Caco-2 (cell line): ENCODE results near the gene LY6G6F. TPM values are rescaled to one million over a fixed set of nuclear protein-coding genes. Genes with fewer than 3 reads are reported as not detected.
A peak's percentile ranks its signal among the peaks of the same experiment; 100 is the strongest.

Source experiments
- BruUV-seq: library from RNA; stranded (reverse); fragments of 400-500 nt; replicated peaks from 2 replicates; lab custom pipeline; 2021; lab: Mats Ljungman, UMichigan
- CTCF ChIA-PET: fragments of 300-600 bp; sonication (Branson Sonifier 250); formaldehyde crosslinking; loops from one replicate; lab custom pipeline; 2022; ENCODE audit warnings: antibody characterized with exemption; lab: Charles Lee
- POLR2A ChIA-PET: fragments of 300-600 bp; sonication (Branson Sonifier 250); formaldehyde crosslinking; loops from one replicate; lab custom pipeline; 2022; ENCODE audit warnings: antibody characterized with exemption; lab: Charles Lee
- DNase-seq, 2 experiments: peaks; one replicate each; pipeline versions ENCODE4 v3.0.0 to v3.0.0-alpha.2; 2020 to 2022
- H3K27me3 ChIP-seq: replicated peaks from 2 replicates; pipeline ENCODE4 v1.6.0; 2011; ENCODE audit warnings: low read length; ENCODE audit not compliant: control insufficient read depth, insufficient read depth
- H3K36me3 ChIP-seq: 2 replicates; pipeline ENCODE4 v1.5.1; 2011; ENCODE audit warnings: low read length; ENCODE audit not compliant: control insufficient read depth, insufficient read depth
- H3K4me1 ChIP-seq: fragments of 250-450 bp; sonication (Bioruptor Pico); 2 replicates; pipeline ENCODE4 v1.5.1; 2020; ENCODE audit warnings: mild to moderate bottlenecking
- H3K4me3 ChIP-seq: 2 replicates; pipeline ENCODE4 v1.5.1; 2011; ENCODE audit warnings: low read depth, mild to moderate bottlenecking, control low read depth, low read length
- H3K9me3 ChIP-seq: fragments of 250-450 bp; sonication (Bioruptor Pico); 2 replicates; pipeline ENCODE4 v1.5.1; 2020; ENCODE audit warnings: mild to moderate bottlenecking, moderate library complexity
- H3K27ac Mint-ChIP-seq: one replicate; pipeline ENCODE4 v1.8.0; 2022; ENCODE audit warnings: mixed read lengths; ENCODE audit not compliant: unreplicated experiment
- H3K27me3 Mint-ChIP-seq: one replicate; pipeline ENCODE4 v1.8.0; 2022; ENCODE audit warnings: mixed read lengths; ENCODE audit not compliant: insufficient read depth, unreplicated experiment
- H3K36me3 Mint-ChIP-seq: one replicate; pipeline ENCODE4 v1.8.0; 2022; ENCODE audit warnings: mild to moderate bottlenecking, mixed read lengths; ENCODE audit not compliant: insufficient read depth, unreplicated experiment
- H3K4me1 Mint-ChIP-seq: one replicate; pipeline ENCODE4 v1.8.0; 2022; ENCODE audit warnings: low read depth, mixed read lengths; ENCODE audit not compliant: unreplicated experiment
- H3K4me3 Mint-ChIP-seq: one replicate; pipeline ENCODE4 v1.8.0; 2022; ENCODE audit warnings: mild to moderate bottlenecking, moderate library complexity, mixed read lengths; ENCODE audit not compliant: unreplicated experiment
- H3K9me3 Mint-ChIP-seq: one replicate; pipeline ENCODE4 v1.8.0; 2022; ENCODE audit warnings: mixed read lengths; ENCODE audit not compliant: unreplicated experiment
- intact Hi-C: fragments of 100-400 bp; cut with micrococcal nuclease; formaldehyde crosslinking; loops from one replicate; pipeline ENCODE4 v1.10.0; 2022; ENCODE audit not compliant: unreplicated experiment
- microRNA-seq: library from miRNA; unstranded; fragments of <30 nt; microRNA quantifications from one replicate; pipeline ENCODE4 v1.2.0, GENCODE V29; 2022
- total RNA-seq: library from RNA; stranded (reverse); gene quantifications from 2 replicates; pipeline ENCODE4 v1.2.3, GENCODE V29; 2022
- TF ChIP-seq, protein P1 (sequence below), 2 experiments: fragments of 200-600 bp in 1 of 2; IDR thresholded peaks; 1 replicate in 1 of 2; 2 replicates in 1 of 2; pipeline versions ENCODE4 v1.5.1 to v1.8.0; 2011 to 2022; ENCODE audit warnings: antibody characterized with exemption in 1 of 2, control low read depth in 1 of 2, inconsistent platforms in 1 of 2, low read depth in 1 of 2, low read length in 1 of 2, mild to moderate bottlenecking in 1 of 2, moderate library complexity in 1 of 2; ENCODE audit not compliant: insufficient read depth in 1 of 2, severe bottlenecking in 1 of 2, unreplicated experiment in 1 of 2

LY6G6F gene
- total RNA-seq, 1 experiment from 2014 or later = not detected

DNA sequence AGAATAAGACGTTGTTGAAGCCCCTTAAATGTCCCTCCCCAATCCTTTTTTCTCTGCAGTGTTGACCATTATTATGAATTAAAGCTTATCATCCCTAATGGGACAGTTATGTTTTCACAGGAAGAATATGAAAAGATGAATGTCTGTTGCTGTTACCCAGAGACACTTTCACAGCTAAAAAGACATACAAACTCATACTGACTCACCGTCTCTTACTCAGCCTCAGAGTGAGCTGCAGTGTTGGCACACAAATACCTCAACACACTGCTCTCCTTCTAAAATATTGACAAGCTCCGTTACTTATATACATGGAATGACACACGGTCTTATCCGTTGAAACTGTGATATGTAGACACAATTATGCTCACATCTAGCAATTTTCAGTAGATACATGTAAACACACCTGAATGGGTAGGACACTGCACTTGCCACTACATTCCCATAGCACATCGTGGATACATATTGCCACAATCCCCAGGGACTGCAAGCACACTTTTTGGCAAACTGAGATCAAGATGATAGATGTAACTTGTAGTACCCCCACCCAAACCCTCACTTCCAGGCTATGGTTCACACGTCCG is 46.2 kb downstream of the LY6G6F start:
- POLR2A ChIA-PET = interaction anchor here (0.6 to 1.5 kb wide), 3 partner anchors 12 to 219 kb away, joined by 5 to 13 read pairs (median 5); partner anchors contain the start of genes LY6G5B and MSH5
- Histone ChIP-seq H3K9me3 (no peaks in the 10 kb centered on the region), H3K27me3 (no peaks in the 10 kb centered on the region), H3K4me1 (no peaks in the 10 kb centered on the region), H3K4me3 (no peak overlapping the region), H3K36me3 (peaks cover 3% of the 10 kb centered on the region; the same call in 1 of the 2 replicates)
- Mint-ChIP-seq H3K27ac (no peak overlapping the region), H3K9me3 (no peaks in the 10 kb centered on the region), H3K36me3 (peaks cover 6% of the 10 kb centered on the region), H3K4me3 (no peak overlapping the region), H3K4me1 (no peaks in the 10 kb centered on the region), H3K27me3 (no peaks in the 10 kb centered on the region)
- TF ChIP-seq, protein P1, sequence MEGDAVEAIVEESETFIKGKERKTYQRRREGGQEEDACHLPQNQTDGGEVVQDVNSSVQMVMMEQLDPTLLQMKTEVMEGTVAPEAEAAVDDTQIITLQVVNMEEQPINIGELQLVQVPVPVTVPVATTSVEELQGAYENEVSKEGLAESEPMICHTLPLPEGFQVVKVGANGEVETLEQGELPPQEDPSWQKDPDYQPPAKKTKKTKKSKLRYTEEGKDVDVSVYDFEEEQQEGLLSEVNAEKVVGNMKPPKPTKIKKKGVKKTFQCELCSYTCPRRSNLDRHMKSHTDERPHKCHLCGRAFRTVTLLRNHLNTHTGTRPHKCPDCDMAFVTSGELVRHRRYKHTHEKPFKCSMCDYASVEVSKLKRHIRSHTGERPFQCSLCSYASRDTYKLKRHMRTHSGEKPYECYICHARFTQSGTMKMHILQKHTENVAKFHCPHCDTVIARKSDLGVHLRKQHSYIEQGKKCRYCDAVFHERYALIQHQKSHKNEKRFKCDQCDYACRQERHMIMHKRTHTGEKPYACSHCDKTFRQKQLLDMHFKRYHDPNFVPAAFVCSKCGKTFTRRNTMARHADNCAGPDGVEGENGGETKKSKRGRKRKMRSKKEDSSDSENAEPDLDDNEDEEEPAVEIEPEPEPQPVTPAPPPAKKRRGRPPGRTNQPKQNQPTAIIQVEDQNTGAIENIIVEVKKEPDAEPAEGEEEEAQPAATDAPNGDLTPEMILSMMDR (IDR thresholded peaks at IDR 0.05; ENCODE audit: insufficient read depth in 1 of 2, low read depth in 1 of 2, low read length in 1 of 2, severe bottlenecking in 1 of 2, unreplicated experiment in 1 of 2) = no peak
- intact Hi-C loops = no loop called here
- CTCF ChIA-PET = interaction anchor here (0.8 kb wide), 1 partner anchor 17 kb away, joined by 3 read pairs; no protein-coding TSS in a partner anchor
- DNase-seq = no peak
- BruUV-seq = no TSS peak

DNA sequence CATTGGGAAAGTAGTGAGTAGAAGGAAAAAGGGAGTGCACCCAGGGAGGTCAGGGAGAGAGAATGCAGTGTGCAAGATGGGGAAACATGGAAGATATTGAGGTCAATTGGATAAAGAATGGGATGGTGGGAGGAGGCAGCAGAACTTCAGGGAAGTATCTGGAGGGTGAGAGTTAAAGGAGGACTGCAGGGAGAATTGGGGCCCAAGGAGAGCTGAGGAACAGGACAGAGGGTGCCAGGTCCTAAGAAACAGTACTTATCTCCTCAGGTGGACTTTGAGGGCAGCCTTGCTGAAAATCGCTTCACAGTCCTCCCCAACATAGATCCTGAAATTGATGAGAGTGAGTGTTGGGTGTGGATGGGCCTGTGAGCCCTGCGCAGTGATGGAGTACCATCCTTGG is 51.6 kb downstream of the LY6G6F start:
- H3K27ac Mint-ChIP-seq = peak overlapping the region; percentile 16
- Histone ChIP-seq H3K27me3 (no peaks in the 10 kb centered on the region), H3K9me3 (no peaks in the 10 kb centered on the region), H3K4me3 (no peak overlapping the region), H3K4me1 (peaks cover 2% of the 10 kb centered on the region), H3K36me3 (no peaks in the 10 kb centered on the region)
- no peaks in the 10 kb centered on the region for H3K27me3 Mint-ChIP-seq
- ChIA-PET POLR2A (interaction anchor here (1.3 kb wide), 1 partner anchor 19 kb away, joined by 10 read pairs; the partner anchor contains the start of gene MSH5), CTCF (no interaction called here)
- no peaks in the 10 kb centered on the region for H3K9me3 Mint-ChIP-seq
- H3K36me3 Mint-ChIP-seq = peaks cover 22% of the 10 kb centered on the region
- H3K4me3 Mint-ChIP-seq = no peak overlapping the region
- DNase-seq = no peak
- peaks cover 3% of the 10 kb centered on the region for H3K4me1 Mint-ChIP-seq
- TF ChIP-seq, protein P1 (IDR thresholded peaks at IDR 0.05; ENCODE audit: insufficient read depth in 1 of 2, low read depth in 1 of 2, low read length in 1 of 2, severe bottlenecking in 1 of 2, unreplicated experiment in 1 of 2) = no peak
- intact Hi-C loops = no loop called here
- BruUV-seq = no TSS peak

Small RNA genes lying within 50 kb of the gene (microRNA-seq; reads per million reads assigned to microRNA genes)
- gene MIR4646 = 0.93 reads per million

Other genes with a start within 250 kb of the LY6G6F start
- 6.4 and 7.5 TPM in 2 replicates for gene MICB, start 208.7 kb upstream of the LY6G6F start, total RNA-seq
- gene MCCD1, start 177.9 kb upstream of the LY6G6F start, total RNA-seq = not detected in 2 replicates
- gene DDX39B, start 164.9 kb upstream of the LY6G6F start, total RNA-seq = 416 and 423 TPM in 2 replicates
- gene ATP6V1G2, start 160.3 kb upstream of the LY6G6F start, total RNA-seq = 0.26 and 0.43 TPM in 2 replicates
- 14.7 and 17.4 TPM in 2 replicates for gene NFKBIL1, start 159.3 kb upstream of the LY6G6F start, total RNA-seq
- not detected in 2 replicates for gene LTA, start 134.6 kb upstream of the LY6G6F start, total RNA-seq
- gene TNF, start 131.3 kb upstream of the LY6G6F start, total RNA-seq = not detected in 2 replicates
- not detected in 2 replicates for gene LTB, start 124.4 kb upstream of the LY6G6F start, total RNA-seq
- not detected in 2 replicates for gene LST1, start 120.6 kb upstream of the LY6G6F start, total RNA-seq
- gene NCR3, start 113.9 kb upstream of the LY6G6F start, total RNA-seq = not detected in 2 replicates
- gene AIF1, start 91.6 kb upstream of the LY6G6F start, total RNA-seq = 2.2 and 2.7 TPM in 2 replicates
- gene PRRC2A, start 86.2 kb upstream of the LY6G6F start, total RNA-seq = 213 and 222 TPM in 2 replicates
- gene BAG6, start 54.2 kb upstream of the LY6G6F start, total RNA-seq = 354 and 376 TPM in 2 replicates
- gene APOM, start 51.0 kb upstream of the LY6G6F start, total RNA-seq = 14.8 and 15.8 TPM in 2 replicates
- gene C6orf47, start 46.1 kb upstream of the LY6G6F start, total RNA-seq = 19.4 and 19.7 TPM in 2 replicates
- 20.3 TPM in 2 replicates for gene GPANK1, start 41.9 kb upstream of the LY6G6F start, total RNA-seq
- 219 and 221 TPM in 2 replicates for gene CSNK2B, start 40.8 kb upstream of the LY6G6F start, total RNA-seq
- 13.9 and 17.5 TPM in 2 replicates for gene LY6G5B, start 36.9 kb upstream of the LY6G6F start, total RNA-seq
- 2.0 and 2.9 TPM in 2 replicates for gene LY6G5C, start 25.8 kb upstream of the LY6G6F start, total RNA-seq
- 62.7 and 63.2 TPM in 2 replicates for gene ABHD16A, start 3.5 kb upstream of the LY6G6F start, total RNA-seq
- not detected in 2 replicates for gene LY6G6D, start 8.5 kb downstream of the LY6G6F start, total RNA-seq
- 0.88 and 1.3 TPM in 2 replicates for gene LY6G6C, start 14.9 kb downstream of the LY6G6F start, total RNA-seq
- gene MPIG6B, start 16.5 kb downstream of the LY6G6F start, total RNA-seq = not detected in 2 replicates
- 82.4 and 91.6 TPM in 2 replicates for gene DDAH2, start 22.4 kb downstream of the LY6G6F start, total RNA-seq
- gene CLIC1, start 29.7 kb downstream of the LY6G6F start, total RNA-seq = 374 and 420 TPM in 2 replicates
- 49.6 and 51.0 TPM in 2 replicates for gene MSH5, start 33.1 kb downstream of the LY6G6F start, total RNA-seq
- gene SAPCD1, start 55.8 kb downstream of the LY6G6F start, total RNA-seq = 6.4 and 13.0 TPM in 2 replicates
- gene VWA7, start 70.5 kb downstream of the LY6G6F start, total RNA-seq = 0.61 and 1.5 TPM in 2 replicates
- 132 and 135 TPM in 2 replicates for gene VARS1, start 88.9 kb downstream of the LY6G6F start, total RNA-seq
- 56.3 and 61.2 TPM in 2 replicates for gene LSM2, start 100.1 kb downstream of the LY6G6F start, total RNA-seq
- gene HSPA1L, start 108.4 kb downstream of the LY6G6F start, total RNA-seq = 0.86 and 1.6 TPM in 2 replicates
- 77.3 and 96.9 TPM in 2 replicates for gene HSPA1A, start 108.7 kb downstream of the LY6G6F start, total RNA-seq
- gene HSPA1B, start 120.9 kb downstream of the LY6G6F start, total RNA-seq = 99.0 and 112 TPM in 2 replicates
- gene NEU1, start 156.0 kb downstream of the LY6G6F start, total RNA-seq = 173 and 176 TPM in 2 replicates
- gene SLC44A4, start 172.1 kb downstream of the LY6G6F start, total RNA-seq = 0.57 TPM in 1 of 2 replicates, not detected in the other
- 64.3 and 65.7 TPM in 2 replicates for gene EHMT2, start 190.8 kb downstream of the LY6G6F start, total RNA-seq
- gene ZBTB12, start 195.2 kb downstream of the LY6G6F start, total RNA-seq = 9.6 and 11.7 TPM in 2 replicates
- gene C2, start 220.9 kb downstream of the LY6G6F start, total RNA-seq = 4.8 and 4.9 TPM in 2 replicates
- 31.0 and 32.1 TPM in 2 replicates for gene CFB, start 239.2 kb downstream of the LY6G6F start, total RNA-seq